BLaER1 treated with 17β-estradiol and CSF1 and Interleukin-3, amounts not matched to agents 10 nM and 100 nM (cell line): ENCODE results near the gene PWP1.

ENCODE experiments used
- H3K27ac ChIP-seq, 11 experiments: shearing (Covaris generic); formaldehyde crosslinking; 2 replicates each; pipeline ENCODE4 v1.8.1; 2022
- H3K27me3 ChIP-seq, 11 experiments: shearing (Covaris generic); formaldehyde crosslinking; 2 replicates each; pipeline ENCODE4 v1.8.1; 2022
- H3K36me3 ChIP-seq, 11 experiments: shearing (Covaris generic); formaldehyde crosslinking; 2 replicates each; pipeline ENCODE4 v1.8.1; 2022
- H3K4me1 ChIP-seq, 10 experiments: shearing (Covaris generic); formaldehyde crosslinking; 2 replicates each; pipeline ENCODE4 v1.8.1; 2022
- H3K4me2 ChIP-seq, 11 experiments: shearing (Covaris generic); formaldehyde crosslinking; 2 replicates each; pipeline ENCODE4 v1.8.1; 2022
- H3K4me3 ChIP-seq, 10 experiments: shearing (Covaris generic); formaldehyde crosslinking; 2 replicates each; pipeline ENCODE4 v1.8.1; 2022
- H3K9ac ChIP-seq, 11 experiments: shearing (Covaris generic); formaldehyde crosslinking; 2 replicates each; pipeline ENCODE4 v1.8.1; 2022
- H3K9me3 ChIP-seq, 11 experiments: shearing (Covaris generic); formaldehyde crosslinking; replicated peaks in 1 of 11; 2 replicates each; pipeline ENCODE4 v1.8.1; 2022
- H4K20me1 ChIP-seq, 11 experiments: shearing (Covaris generic); formaldehyde crosslinking; 2 replicates each; pipeline ENCODE4 v1.8.1; 2022
- Cebpa-rat ChIP-seq, 11 experiments: shearing (Covaris generic); IDR thresholded peaks; 2 replicates each; pipeline ENCODE4 v1.8.1; 2022

The PWP1 gene

GRCh38 chr12:107761502-107761904 is 75.9 kb downstream of the PWP1 start:
- TF ChIP-seq Cebpa-rat (IDR thresholded peaks at IDR 0.05) = no peak
- H3K36me3 ChIP-seq = peaks cover 20 to 28% (median 26%) of the 10 kb centered on the region in 11 experiments
- peak overlapping the region; percentile 86 to 98 (median 94) for H3K4me3 ChIP-seq
- peak overlapping the region in 9 of 11 experiments; percentile 34 to 95 (median 88); a peak in 13 of 22 replicates for H3K27ac ChIP-seq
- no peaks in the 10 kb centered on the region for H3K27me3 ChIP-seq
- peaks cover 0 to 11% (median 5%) of the 10 kb centered on the region in 11 experiments; a peak in 6 of 22 replicates for H3K9me3 ChIP-seq
- peaks cover 0 to 40% (median 28%) of the 10 kb centered on the region in 11 experiments; a peak in 15 of 22 replicates for H4K20me1 ChIP-seq
- H3K4me2 ChIP-seq = peak overlapping the region; percentile 62 to 98 (median 84)
- H3K9ac ChIP-seq = peak overlapping the region in 10 of 11 experiments; percentile 39 to 96 (median 94); a peak in 20 of 22 replicates
- H3K4me1 ChIP-seq = peaks cover 21 to 35% (median 29%) of the 10 kb centered on the region in 10 experiments
